Kidney epithelial cell (primary cell): ENCODE measurements around the gene NGEF. TPM values are rescaled to one million over a fixed set of nuclear protein-coding genes. Genes with fewer than 3 reads are reported as not detected.

Experiments
- DNase-seq: peaks from one replicate; pipeline ENCODE4 v3.0.0-alpha.2; 2010; ENCODE audit warnings: low read depth
- H3K27me3 ChIP-seq: 2 replicates; pipeline ENCODE4 v1.6.0; 2011; ENCODE audit warnings: low read length; ENCODE audit not compliant: control insufficient read depth, insufficient read depth
- H3K36me3 ChIP-seq: 2 replicates; pipeline ENCODE4 v1.5.1; 2011; ENCODE audit warnings: low read length; ENCODE audit not compliant: control insufficient read depth, insufficient read depth
- H3K4me3 ChIP-seq: 2 replicates; pipeline ENCODE4 v1.5.1; 2011; ENCODE audit warnings: low read depth, mild to moderate bottlenecking, control low read depth, low read length
- CTCF ChIP-seq: IDR thresholded peaks from 2 replicates; pipeline ENCODE4 v1.5.1; 2011; ENCODE audit warnings: mild to moderate bottlenecking, moderate library complexity, low read length, control low read depth, inconsistent platforms; ENCODE audit not compliant: insufficient read depth, poor library complexity, severe bottlenecking
- total RNA-seq: library from RNA; depleted of rRNA; stranded (reverse); fragments of >200 nt; gene quantifications from 2 replicates; pipeline ENCODE4 v1.2.3, GENCODE V29; 2015

The NGEF gene
- total RNA-seq, 1 donor from 2014 or later, result 2.5 TPM

- no peak for DNase-seq
- no peak overlapping the region for H3K4me3 ChIP-seq
- TF ChIP-seq CTCF, result no peak
- peaks cover 2% of the 10 kb centered on the region for H3K27me3 ChIP-seq
- no peaks in the 10 kb centered on the region for H3K36me3 ChIP-seq
Measured at GRCh38 chr2:232874677-232875223, 138.3 kb downstream of the NGEF start.

GRCh38 chr2:232873909-232874641 is 139.0 kb downstream of the NGEF start:
- no peak for TF ChIP-seq CTCF
- Histone ChIP-seq H3K36me3 (no peaks in the 10 kb centered on the region), H3K4me3 (no peak overlapping the region), H3K27me3 (peaks cover 2% of the 10 kb centered on the region)
- no peak for DNase-seq

GRCh38 chr2:232873292-232873908 is 139.7 kb downstream of the NGEF start:
- Histone ChIP-seq H3K27me3 (peaks cover 2% of the 10 kb centered on the region), H3K4me3 (no peak overlapping the region), H3K36me3 (no peaks in the 10 kb centered on the region)
- no peak for TF ChIP-seq CTCF
- DNase-seq, result no peak

- Histone ChIP-seq H3K4me3 (no peak overlapping the region), H3K36me3 (no peaks in the 10 kb centered on the region), H3K27me3 (peaks cover 2% of the 10 kb centered on the region)
- no peak for TF ChIP-seq CTCF
- DNase-seq, result no peak
Measured at GRCh38 chr2:232872826-232873225, 140.2 kb downstream of the NGEF start.

GRCh38 chr2:232871835-232872736 is 141.0 kb downstream of the NGEF start:
- no peak for TF ChIP-seq CTCF
- no peaks in the 10 kb centered on the region for H3K36me3 ChIP-seq
- no peak overlapping the region for H3K4me3 ChIP-seq
- peaks cover 2% of the 10 kb centered on the region for H3K27me3 ChIP-seq
- no peak for DNase-seq
